HG02678 (cell line): Measurements from ENCODE around the gene ERC2.
"Not testable (repeated sequence)": the region's sequence is repeated elsewhere in the genome, so short reads cannot be mapped to it uniquely, and the experiment has no call there.

Experiments
- ATAC-seq: cut with Tn5 transposase; IDR thresholded peaks from one replicate; pipeline ENCODE4 v1.9.1; 2021; ENCODE audit warnings: mild to moderate bottlenecking, moderate library complexity; ENCODE audit not compliant: unreplicated experiment

Gene ERC2

GRCh38 chr3:56318891-56319290 is 149.4 kb downstream of the ERC2 start:
- no peak for ATAC-seq

GRCh38 chr3:56316944-56317343 is 151.3 kb downstream of the ERC2 start:
- no peak for ATAC-seq

GRCh38 chr3:56314842-56315241 is 153.4 kb downstream of the ERC2 start:
- no peak for ATAC-seq

GRCh38 chr3:56309465-56309864 is 158.8 kb downstream of the ERC2 start:
- no peak for ATAC-seq

- no peak for ATAC-seq
Measured at GRCh38 chr3:56308471-56308870, 159.8 kb downstream of the ERC2 start.

GRCh38 chr3:56304069-56304468 is 164.2 kb downstream of the ERC2 start:
- ATAC-seq, result no peak

- ATAC-seq, result peak; percentile 63
Measured at GRCh38 chr3:56303487-56303886, 164.8 kb downstream of the ERC2 start.

GRCh38 chr3:56302417-56302816 is 165.8 kb downstream of the ERC2 start:
- ATAC-seq, result no peak

GRCh38 chr3:56297281-56297840 is 170.9 kb downstream of the ERC2 start:
- ATAC-seq, result no peak

GRCh38 chr3:56296361-56296760 is 171.9 kb downstream of the ERC2 start:
- no peak for ATAC-seq

- no peak for ATAC-seq
Measured at GRCh38 chr3:56295161-56295560, 173.1 kb downstream of the ERC2 start.

- no peak for ATAC-seq
Measured at GRCh38 chr3:56294286-56294685, 174.0 kb downstream of the ERC2 start.

GRCh38 chr3:56291953-56292352 is 176.3 kb downstream of the ERC2 start:
- ATAC-seq, result no peak

- no peak for ATAC-seq
Measured at GRCh38 chr3:56291244-56291680, 177.0 kb downstream of the ERC2 start.

- no peak for ATAC-seq
Measured at GRCh38 chr3:56290374-56290773, 177.9 kb downstream of the ERC2 start.

GRCh38 chr3:56288258-56288657 is 180.0 kb downstream of the ERC2 start:
- no peak for ATAC-seq

GRCh38 chr3:56282341-56282740 is 185.9 kb downstream of the ERC2 start:
- no peak for ATAC-seq

- ATAC-seq, result no peak
Measured at GRCh38 chr3:56277236-56277635, 191.0 kb downstream of the ERC2 start.

- no peak for ATAC-seq
Measured at GRCh38 chr3:56275120-56275519, 193.1 kb downstream of the ERC2 start.

GRCh38 chr3:56269755-56270535 is 198.3 kb downstream of the ERC2 start:
- no peak for ATAC-seq

GRCh38 chr3:56268616-56269383 is 199.5 kb downstream of the ERC2 start:
- ATAC-seq, result no peak

- not testable (repeated sequence) for ATAC-seq
Measured at GRCh38 chr3:56261852-56262251, 206.4 kb downstream of the ERC2 start.
